ENCODE measurements around the gene PLA2G3. TPM values are rescaled to one million over a fixed set of nuclear protein-coding genes. Genes with fewer than 3 reads are reported as not detected.

PLA2G3 gene
- total RNA-seq, 1 donor, result 0.36 TPM

DNA sequence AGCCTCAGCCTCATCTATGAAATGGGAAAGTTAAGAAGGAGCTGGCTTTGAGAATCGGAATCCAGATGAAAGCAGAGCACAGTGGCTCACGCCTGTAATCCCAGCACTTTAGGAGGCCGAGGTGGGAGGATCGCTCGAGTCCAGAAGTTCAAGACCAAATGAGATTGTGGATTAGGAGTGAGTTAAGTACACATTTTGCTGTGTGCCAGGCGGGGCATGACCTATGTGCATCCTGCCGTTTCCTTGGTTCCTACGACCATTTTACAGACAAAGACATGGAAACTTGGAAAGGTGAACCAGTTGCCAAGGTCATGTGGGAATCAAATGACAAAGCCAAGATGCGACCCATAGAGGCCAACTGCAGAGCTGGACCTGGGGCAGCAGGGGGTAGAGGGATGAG is 4.2 kb downstream of the PLA2G3 start:
- Histone ChIP-seq H4K20me1 (ENCODE audit: insufficient read depth, low read length) (no peaks in the 10 kb centered on the region), H3K4me2 (ENCODE audit: insufficient read depth, low read length) (no peak overlapping the region), H3K4me3 (ENCODE audit: insufficient read depth, low read length) (no peak overlapping the region), H3K36me3 (ENCODE audit: insufficient read depth, low read length) (no peaks in the 10 kb centered on the region), H3K9me3 (ENCODE audit: low read depth, low read length) (no peaks in the 10 kb centered on the region), H2AFZ (ENCODE audit: low read length) (no peak overlapping the region), H3K79me2 (ENCODE audit: insufficient read depth, low read length) (no peaks in the 10 kb centered on the region), H3K27ac (ENCODE audit: low read depth, low read length) (no peak overlapping the region), H3K4me1 (ENCODE audit: insufficient read depth, low read length) (no peaks in the 10 kb centered on the region), H3K27me3 (ENCODE audit: insufficient read depth, low read length) (peaks cover 29% of the 10 kb centered on the region)
- DNase-seq (ENCODE audit: insufficient read length, low spot score, missing footprints), result peak; percentile 76
- no peak for TF ChIP-seq CTCF (IDR thresholded peaks at IDR 0.05; ENCODE audit: extremely low read depth, low read depth, low read length)

- H3K79me2 ChIP-seq (ENCODE audit: insufficient read depth, low read length), result no peaks in the 10 kb centered on the region
- no peak for TF ChIP-seq CTCF (IDR thresholded peaks at IDR 0.05; ENCODE audit: extremely low read depth, low read depth, low read length)
- DNase-seq (ENCODE audit: insufficient read length, low spot score, missing footprints), result no peak
- H2AFZ ChIP-seq (ENCODE audit: low read length), result no peak overlapping the region
- H3K4me1 ChIP-seq (ENCODE audit: insufficient read depth, low read length), result no peaks in the 10 kb centered on the region
- H3K27ac ChIP-seq (ENCODE audit: low read depth, low read length), result no peak overlapping the region
- no peak overlapping the region for H3K4me3 ChIP-seq (ENCODE audit: insufficient read depth, low read length)
- no peaks in the 10 kb centered on the region for H4K20me1 ChIP-seq (ENCODE audit: insufficient read depth, low read length)
- H3K27me3 ChIP-seq (ENCODE audit: insufficient read depth, low read length), result peaks cover 24% of the 10 kb centered on the region
- no peaks in the 10 kb centered on the region for H3K9me3 ChIP-seq (ENCODE audit: low read depth, low read length)
- no peak overlapping the region for H3K4me2 ChIP-seq (ENCODE audit: insufficient read depth, low read length)
- no peaks in the 10 kb centered on the region for H3K36me3 ChIP-seq (ENCODE audit: insufficient read depth, low read length)
Measured at GRCh38 chr22:31135706-31136105, 4.6 kb downstream of the PLA2G3 start.

DNA sequence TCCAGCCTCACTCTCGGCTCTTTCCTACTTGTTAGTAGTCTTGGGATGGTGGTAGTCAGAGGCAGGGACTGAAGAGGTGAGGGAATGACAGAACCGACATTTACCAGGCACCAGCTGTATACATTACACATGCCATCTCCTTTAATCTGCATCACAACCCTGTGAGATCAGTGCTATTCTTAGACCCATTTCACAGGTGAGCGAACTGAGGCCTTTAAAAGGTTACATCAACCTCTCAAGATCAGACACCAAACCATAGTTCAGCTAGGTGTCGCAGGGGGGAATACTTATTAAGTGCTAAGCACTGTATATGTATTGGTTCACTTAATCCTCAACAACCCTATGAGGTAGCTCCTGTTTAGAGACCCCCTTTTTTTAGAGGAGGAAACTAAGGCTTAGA is 5.6 kb downstream of the PLA2G3 start:
- Histone ChIP-seq H3K36me3 (ENCODE audit: insufficient read depth, low read length) (no peaks in the 10 kb centered on the region), H4K20me1 (ENCODE audit: insufficient read depth, low read length) (no peaks in the 10 kb centered on the region), H3K79me2 (ENCODE audit: insufficient read depth, low read length) (no peaks in the 10 kb centered on the region), H2AFZ (ENCODE audit: low read length) (no peak overlapping the region), H3K27me3 (ENCODE audit: insufficient read depth, low read length) (peaks cover 14% of the 10 kb centered on the region), H3K27ac (ENCODE audit: low read depth, low read length) (no peak overlapping the region), H3K9me3 (ENCODE audit: low read depth, low read length) (no peaks in the 10 kb centered on the region), H3K4me1 (ENCODE audit: insufficient read depth, low read length) (no peaks in the 10 kb centered on the region), H3K4me3 (ENCODE audit: insufficient read depth, low read length) (no peak overlapping the region), H3K4me2 (ENCODE audit: insufficient read depth, low read length) (no peak overlapping the region)
- DNase-seq (ENCODE audit: insufficient read length, low spot score, missing footprints), result peak; percentile 8
- TF ChIP-seq CTCF (IDR thresholded peaks at IDR 0.05; ENCODE audit: extremely low read depth, low read depth, low read length), result no peak

DNA sequence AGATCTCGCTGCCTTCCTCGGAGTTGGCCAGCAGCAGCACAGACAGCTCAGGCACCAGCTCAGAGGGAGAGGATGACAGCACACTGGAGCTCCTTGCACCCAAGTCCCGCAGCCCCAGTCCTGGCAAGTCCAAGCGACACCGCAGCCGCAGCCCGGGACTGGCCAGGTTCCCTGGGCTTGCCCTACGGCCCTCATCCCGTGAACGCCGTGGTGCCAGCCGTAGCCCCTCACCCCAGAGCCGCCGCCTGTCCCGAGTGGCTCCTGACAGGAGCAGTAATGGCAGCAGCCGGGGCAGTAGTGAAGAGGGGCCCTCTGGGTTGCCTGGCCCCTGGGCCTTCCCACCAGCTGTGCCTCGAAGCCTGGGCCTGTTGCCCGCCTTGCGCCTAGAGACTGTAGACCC is 6.4 kb downstream of the PLA2G3 start:
- H3K27me3 ChIP-seq (ENCODE audit: insufficient read depth, low read length), result peaks cover 7% of the 10 kb centered on the region
- no peak for TF ChIP-seq CTCF (IDR thresholded peaks at IDR 0.05; ENCODE audit: extremely low read depth, low read depth, low read length)
- H3K36me3 ChIP-seq (ENCODE audit: insufficient read depth, low read length), result no peaks in the 10 kb centered on the region
- H3K4me2 ChIP-seq (ENCODE audit: insufficient read depth, low read length), result no peak overlapping the region
- no peaks in the 10 kb centered on the region for H3K4me1 ChIP-seq (ENCODE audit: insufficient read depth, low read length)
- H3K27ac ChIP-seq (ENCODE audit: low read depth, low read length), result no peak overlapping the region
- peak; percentile 14 for DNase-seq (ENCODE audit: insufficient read length, low spot score, missing footprints)
- H3K79me2 ChIP-seq (ENCODE audit: insufficient read depth, low read length), result no peaks in the 10 kb centered on the region
- H3K9me3 ChIP-seq (ENCODE audit: low read depth, low read length), result no peaks in the 10 kb centered on the region
- no peaks in the 10 kb centered on the region for H4K20me1 ChIP-seq (ENCODE audit: insufficient read depth, low read length)
- H3K4me3 ChIP-seq (ENCODE audit: insufficient read depth, low read length), result no peak overlapping the region
- H2AFZ ChIP-seq (ENCODE audit: low read length), result no peak overlapping the region
